Small intestine (tissue), 7 donors: Measurements from ENCODE around the gene CDH16. TPM values are rescaled to one million over a fixed set of nuclear protein-coding genes. Genes with fewer than 3 reads are reported as not detected.
A peak's percentile ranks its signal among the peaks of the same experiment; 100 is the strongest.
"Not testable (repeated sequence)": the region's sequence is repeated elsewhere in the genome, so short reads cannot be mapped to it uniquely, and the experiment has no call there.

Source experiments
- DNase-seq, 2 donors: peaks; one replicate each; pipeline versions ENCODE4 v3.0.0 to v3.0.0-alpha.2; 2013
- FAIRE-seq: peaks from 2 replicates; lab custom pipeline; 2012; peaks lifted over from hg19 to GRCh38; lab: Jason Lieb, UNC
- H3K27ac ChIP-seq, 3 donors: one replicate each; pipeline ENCODE4 v1.5.1; 2013; ENCODE audit warnings: low read length in 2 of 3, mild to moderate bottlenecking in 2 of 3, control low read depth in 1 of 3, inconsistent platforms in 1 of 3, low read depth in 1 of 3, moderate library complexity in 1 of 3
- H3K27me3 ChIP-seq, 3 donors: one replicate each; pipeline ENCODE4 v1.6.1; 2013; ENCODE audit warnings: low read length in 3 of 3, inconsistent platforms in 1 of 3; ENCODE audit not compliant: control insufficient read depth in 3 of 3, insufficient read depth in 3 of 3
- H3K36me3 ChIP-seq, 3 donors: one replicate each; pipeline ENCODE4 v1.6.1; 2013; ENCODE audit warnings: low read length in 3 of 3, inconsistent platforms in 1 of 3, low read depth in 1 of 3, mild to moderate bottlenecking in 1 of 3, moderate library complexity in 1 of 3; ENCODE audit not compliant: control insufficient read depth in 3 of 3, insufficient read depth in 2 of 3
- H3K4me1 ChIP-seq, 3 donors: one replicate each; pipeline ENCODE4 v1.6.1; 2013; ENCODE audit warnings: low read length in 2 of 3, inconsistent platforms in 1 of 3, low read depth in 1 of 3, mild to moderate bottlenecking in 1 of 3, moderate library complexity in 1 of 3; ENCODE audit not compliant: control insufficient read depth in 3 of 3, insufficient read depth in 2 of 3
- H3K4me3 ChIP-seq, 3 donors: one replicate each; pipeline ENCODE4 v1.5.1; 2013; ENCODE audit warnings: low read length in 3 of 3, control low read depth in 1 of 3, inconsistent platforms in 1 of 3, low read depth in 1 of 3, mild to moderate bottlenecking in 1 of 3, moderate library complexity in 1 of 3
- H3K9me3 ChIP-seq, 2 donors: one replicate each; pipeline ENCODE4 v1.6.1; 2013; ENCODE audit warnings: low read depth in 1 of 2, low read length in 1 of 2; ENCODE audit not compliant: control insufficient read depth in 2 of 2, insufficient read depth in 1 of 2
- WGBS, 3 donors: extraction: QIAGEN DNeasy Blood & Tissue Kit; methylation state at CpG; one replicate each; pipeline ENCODE4 v1.1.7; 2013; 5-methylcytosine and 5-hydroxymethylcytosine counted together
- polyA plus RNA-seq, 4 donors: library from polyadenylated mRNA; stranded (reverse) in 3 of 4; unstranded in 1 of 4; fragments of 200-250 nt in 3 of 4; fragments of 120-200 nt in 1 of 4; gene quantifications; one replicate each; pipeline versions ENCODE4 v1.2.1 to v1.2.3, GENCODE V29; 2013
- donor health status: healthy with polysubstance abuse.
- donor health status: control.
- donor health status: control.
- donor health status: Bipolar disorder and iron deficiency.
- donor health status: healthy.

The CDH16 gene
- polyA plus RNA-seq, 4 donors = 0.91 to 8.5 (median 4.4) TPM

GRCh38 chr16:66944971-66945370 lies 26.3 kb upstream of the CDH16 start:
- H3K27ac ChIP-seq, H3K9me3 ChIP-seq, H3K4me3 ChIP-seq, FAIRE-seq, DNase-seq: not testable (repeated sequence)
- Histone ChIP-seq H3K36me3 (peaks cover 24 to 46% (median 36%) of the 10 kb centered on the region in 3 donors), H3K27me3 (peaks cover 0 to 18% (median 5%) of the 10 kb centered on the region in 3 donors), H3K4me1 (peaks cover 0 to 31% (median 5%) of the 10 kb centered on the region in 3 donors)
- 73 to 84% (median 76%) methylated on average over 9 of the region's 9 CpGs for WGBS, 3 donors

GRCh38 chr16:66944054-66944441 lies 25.4 kb upstream of the CDH16 start:
- Histone ChIP-seq H3K27ac (no peak overlapping the region), H3K4me3 (no peak overlapping the region), H3K27me3 (peaks cover 0 to 11% (median 0%) of the 10 kb centered on the region in 3 donors), H3K4me1 (peaks cover 0 to 30% (median 5%) of the 10 kb centered on the region in 3 donors), H3K36me3 (peaks cover 24 to 55% (median 42%) of the 10 kb centered on the region in 3 donors), H3K9me3 (no peaks in the 10 kb centered on the region)
- FAIRE-seq (no peak), DNase-seq (no peak)
- 84 to 88% (median 86%) methylated on average over 5 of the region's 5 CpGs for WGBS, 3 donors

GRCh38 chr16:66943426-66944053 lies 24.9 kb upstream of the CDH16 start:
- H3K4me1 ChIP-seq = peaks cover 0 to 30% (median 5%) of the 10 kb centered on the region in 3 donors
- H3K9me3 ChIP-seq = no peaks in the 10 kb centered on the region
- FAIRE-seq = no peak
- WGBS, 3 donors = 86 to 93% (median 89%) methylated on average over 15 of the region's 15 CpGs
- peaks cover 0 to 6% (median 0%) of the 10 kb centered on the region in 3 donors for H3K27me3 ChIP-seq
- no peak overlapping the region for H3K4me3 ChIP-seq
- H3K36me3 ChIP-seq = peaks cover 24 to 60% (median 42%) of the 10 kb centered on the region in 3 donors
- DNase-seq = no peak
- H3K27ac ChIP-seq = no peak overlapping the region

GRCh38 chr16:66942981-66943380 lies 24.3 kb upstream of the CDH16 start:
- Histone ChIP-seq H3K27me3 (peaks cover 0 to under 1% (median 0%) of the 10 kb centered on the region in 3 donors), H3K36me3 (peaks cover 25 to 65% (median 47%) of the 10 kb centered on the region in 3 donors), H3K9me3 (no peaks in the 10 kb centered on the region), H3K27ac (peak overlapping the region in 1 of 3 donors; percentile 26), H3K4me3 (no peak overlapping the region), H3K4me1 (peaks cover 0 to 29% (median 7%) of the 10 kb centered on the region in 3 donors)
- no peak for FAIRE-seq
- DNase-seq = no peak
- WGBS, 3 donors = 93 to 97% (median 95%) methylated on average over 5 of the region's 5 CpGs

DNA sequence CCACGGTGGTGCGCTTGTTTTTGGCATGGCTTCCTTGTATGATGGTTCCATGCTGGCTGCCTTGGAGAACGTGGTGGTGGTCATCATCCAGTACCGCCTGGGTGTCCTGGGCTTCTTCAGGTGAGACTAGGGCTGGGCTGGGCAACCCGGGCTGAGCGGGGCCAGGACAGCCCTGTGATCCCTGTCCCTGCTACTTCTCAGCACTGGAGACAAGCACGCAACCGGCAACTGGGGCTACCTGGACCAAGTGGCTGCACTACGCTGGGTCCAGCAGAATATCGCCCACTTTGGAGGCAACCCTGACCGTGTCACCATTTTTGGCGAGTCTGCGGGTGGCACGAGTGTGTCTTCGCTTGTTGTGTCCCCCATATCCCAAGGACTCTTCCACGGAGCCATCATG lies 21.6 kb upstream of the CDH16 start:
- DNase-seq (no peak), FAIRE-seq (no peak)
- Histone ChIP-seq H3K27me3 (no peaks in the 10 kb centered on the region), H3K36me3 (peaks cover 26 to 89% (median 48%) of the 10 kb centered on the region in 3 donors), H3K9me3 (no peaks in the 10 kb centered on the region), H3K27ac (peak overlapping the region in 1 of 3 donors; percentile 57), H3K4me1 (peaks cover 0 to 43% (median 7%) of the 10 kb centered on the region in 3 donors), H3K4me3 (no peak overlapping the region)
- WGBS, 3 donors = 90 to 95% (median 91%) methylated on average over 16 of the region's 16 CpGs

DNA sequence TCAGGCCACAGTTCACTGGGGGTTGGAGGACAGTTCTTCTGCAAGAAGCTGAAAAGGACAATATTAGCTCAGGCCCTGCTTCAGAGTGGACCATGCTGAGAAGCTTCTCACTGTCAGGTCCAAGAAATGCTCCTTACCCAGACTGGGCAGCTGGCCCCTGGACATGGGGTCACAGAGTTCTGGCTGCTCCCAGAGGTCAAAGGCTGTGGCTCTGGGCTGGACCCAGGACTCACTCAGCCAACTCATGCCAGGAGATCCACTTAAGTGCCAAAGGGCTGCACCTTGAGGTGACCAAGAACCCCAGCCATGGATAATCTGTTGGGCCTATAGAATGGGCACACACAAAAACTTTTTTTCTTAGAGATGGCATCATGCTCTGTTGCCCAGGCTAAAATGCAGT lies 20.7 kb upstream of the CDH16 start:
- no peak overlapping the region for H3K4me3 ChIP-seq
- H3K36me3 ChIP-seq = peaks cover 26 to 87% (median 48%) of the 10 kb centered on the region in 3 donors
- no peaks in the 10 kb centered on the region for H3K27me3 ChIP-seq
- H3K4me1 ChIP-seq = peaks cover 0 to 43% (median 7%) of the 10 kb centered on the region in 3 donors
- no peak for FAIRE-seq
- H3K27ac ChIP-seq = peak overlapping the region in 1 of 3 donors; percentile 5
- H3K9me3 ChIP-seq = no peaks in the 10 kb centered on the region
- no peak for DNase-seq

DNA sequence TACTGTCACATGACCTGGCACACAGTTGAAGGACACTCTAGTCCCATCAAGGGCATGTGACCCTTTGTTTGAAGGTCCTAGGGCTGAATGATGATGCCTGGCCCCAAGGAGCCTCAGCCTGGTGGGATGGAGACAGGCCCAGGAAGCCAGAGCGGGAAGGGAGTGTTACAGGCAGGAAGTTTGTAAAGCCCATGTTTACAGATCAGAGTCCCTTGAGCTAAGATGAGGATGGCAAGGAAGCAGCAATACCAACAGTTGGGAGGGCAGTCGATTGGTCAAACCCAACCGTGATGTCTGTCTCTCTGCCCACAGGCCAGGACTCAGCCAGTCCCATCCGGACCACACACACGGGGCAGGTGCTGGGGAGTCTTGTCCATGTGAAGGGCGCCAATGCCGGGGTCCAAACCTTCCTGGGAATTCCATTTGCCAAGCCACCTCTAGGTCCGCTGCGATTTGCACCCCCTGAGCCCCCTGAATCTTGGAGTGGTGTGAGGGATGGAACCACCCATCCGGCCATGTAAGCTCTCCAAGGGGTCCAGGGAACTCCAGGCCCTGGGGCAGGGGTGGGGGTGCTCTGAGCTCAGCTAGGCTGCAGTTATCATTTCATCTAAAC lies 19.1 kb upstream of the CDH16 start:
- H3K27ac ChIP-seq = peak overlapping the region; percentile 39 to 92 (median 56)
- DNase-seq (no peak), FAIRE-seq (no peak)
- peaks cover 0 to 52% (median 9%) of the 10 kb centered on the region in 3 donors for H3K4me1 ChIP-seq
- no peaks in the 10 kb centered on the region for H3K9me3 ChIP-seq
- 74 to 85% (median 81%) methylated on average over 10 of the region's 10 CpGs for WGBS, 3 donors
- H3K4me3 ChIP-seq = peak overlapping the region in 1 of 3 donors; percentile 30
- peaks cover 25 to 76% (median 37%) of the 10 kb centered on the region in 3 donors for H3K36me3 ChIP-seq
- no peaks in the 10 kb centered on the region for H3K27me3 ChIP-seq

DNA sequence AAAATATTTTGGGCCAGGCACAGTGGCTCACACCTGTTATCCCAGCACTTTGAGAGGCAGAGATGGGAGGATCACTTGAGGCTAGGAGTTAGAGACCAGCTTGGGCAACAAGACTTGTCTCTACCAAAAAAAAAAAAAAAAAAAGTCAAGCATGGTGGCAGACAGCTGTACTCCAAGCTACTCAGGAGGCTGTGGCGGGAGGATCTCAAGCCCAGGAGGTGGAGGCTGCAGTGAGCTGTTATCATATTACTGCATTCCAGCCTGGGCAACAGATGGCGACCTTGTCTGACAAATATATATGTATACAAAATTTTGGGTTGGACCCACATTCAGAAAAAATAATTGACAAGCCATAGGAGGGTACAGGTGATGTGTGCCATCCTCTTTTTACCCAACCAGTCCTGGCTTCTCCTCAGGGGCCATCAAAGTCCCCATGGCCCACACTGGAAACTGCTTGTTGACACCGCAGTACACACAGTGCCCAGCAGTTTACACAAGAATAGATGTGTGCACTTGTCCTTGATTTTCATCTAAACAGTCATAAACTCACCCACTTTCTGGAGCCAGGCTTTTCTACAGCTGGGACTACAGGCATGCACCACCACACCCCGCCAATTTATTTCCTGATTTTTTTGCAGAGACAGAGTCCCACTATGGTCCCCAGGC lies 18.3 kb upstream of the CDH16 start:
- Histone ChIP-seq H3K27ac (peak overlapping the region; percentile 56 to 92 (median 88)), H3K36me3 (peaks cover 17 to 76% (median 32%) of the 10 kb centered on the region in 3 donors), H3K9me3 (no peaks in the 10 kb centered on the region), H3K4me3 (peak overlapping the region in 2 of 3 donors; percentile 30 to 80), H3K27me3 (no peaks in the 10 kb centered on the region), H3K4me1 (peaks cover 0 to 57% (median 9%) of the 10 kb centered on the region in 3 donors)
- DNase-seq (no peak), FAIRE-seq (no peak)
- WGBS, 3 donors = 43 to 74% (median 51%) methylated on average over 4 of the region's 4 CpGs
